ENCODE results near the gene RABEP2. TPM values are rescaled to one million over a fixed set of nuclear protein-coding genes. Genes with fewer than 3 reads are reported as not detected.

The RABEP2 gene, protein sequence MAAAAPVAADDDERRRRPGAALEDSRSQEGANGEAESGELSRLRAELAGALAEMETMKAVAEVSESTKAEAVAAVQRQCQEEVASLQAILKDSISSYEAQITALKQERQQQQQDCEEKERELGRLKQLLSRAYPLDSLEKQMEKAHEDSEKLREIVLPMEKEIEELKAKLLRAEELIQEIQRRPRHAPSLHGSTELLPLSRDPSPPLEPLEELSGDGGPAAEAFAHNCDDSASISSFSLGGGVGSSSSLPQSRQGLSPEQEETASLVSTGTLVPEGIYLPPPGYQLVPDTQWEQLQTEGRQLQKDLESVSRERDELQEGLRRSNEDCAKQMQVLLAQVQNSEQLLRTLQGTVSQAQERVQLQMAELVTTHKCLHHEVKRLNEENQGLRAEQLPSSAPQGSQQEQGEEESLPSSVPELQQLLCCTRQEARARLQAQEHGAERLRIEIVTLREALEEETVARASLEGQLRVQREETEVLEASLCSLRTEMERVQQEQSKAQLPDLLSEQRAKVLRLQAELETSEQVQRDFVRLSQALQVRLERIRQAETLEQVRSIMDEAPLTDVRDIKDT
- 26.9 and 35.2 TPM in 2 replicates for total RNA-seq

DNA sequence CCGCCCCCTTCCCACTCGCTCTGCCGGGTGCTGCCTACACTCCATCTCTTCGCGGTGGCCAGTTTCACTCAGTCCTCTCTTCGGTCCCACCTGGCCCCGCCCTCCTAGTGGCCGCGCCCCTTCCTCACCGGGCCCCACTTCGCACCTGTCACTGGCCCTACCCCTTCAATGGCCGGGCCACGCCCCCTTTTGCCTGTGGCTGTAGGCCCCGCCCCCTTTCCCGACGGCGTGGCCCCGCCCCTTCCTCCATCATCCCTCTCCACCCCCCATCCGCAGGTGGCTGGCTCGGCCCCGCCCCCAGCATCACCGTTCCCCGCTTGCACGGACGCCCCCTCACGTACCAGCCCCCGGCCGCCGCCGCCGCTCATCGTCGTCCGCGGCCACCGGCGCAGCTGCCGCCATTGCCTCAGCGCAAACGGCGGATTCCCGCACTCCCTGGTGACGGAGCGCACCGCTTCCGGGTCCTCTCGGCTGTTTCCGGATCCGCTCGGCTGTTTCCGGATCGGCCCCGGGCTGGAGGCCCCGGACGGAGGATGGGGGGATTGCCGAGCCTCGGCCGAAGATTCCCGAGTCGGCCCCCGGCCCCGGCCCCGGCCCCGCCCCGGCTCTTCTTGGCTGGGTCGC, at the start of gene RABEP2:
RABEP2 (minus strand) TSS at position 477 of the 624 bp plus-strand sequence; CDS start at position 402, 75 bp downstream.

DNA sequence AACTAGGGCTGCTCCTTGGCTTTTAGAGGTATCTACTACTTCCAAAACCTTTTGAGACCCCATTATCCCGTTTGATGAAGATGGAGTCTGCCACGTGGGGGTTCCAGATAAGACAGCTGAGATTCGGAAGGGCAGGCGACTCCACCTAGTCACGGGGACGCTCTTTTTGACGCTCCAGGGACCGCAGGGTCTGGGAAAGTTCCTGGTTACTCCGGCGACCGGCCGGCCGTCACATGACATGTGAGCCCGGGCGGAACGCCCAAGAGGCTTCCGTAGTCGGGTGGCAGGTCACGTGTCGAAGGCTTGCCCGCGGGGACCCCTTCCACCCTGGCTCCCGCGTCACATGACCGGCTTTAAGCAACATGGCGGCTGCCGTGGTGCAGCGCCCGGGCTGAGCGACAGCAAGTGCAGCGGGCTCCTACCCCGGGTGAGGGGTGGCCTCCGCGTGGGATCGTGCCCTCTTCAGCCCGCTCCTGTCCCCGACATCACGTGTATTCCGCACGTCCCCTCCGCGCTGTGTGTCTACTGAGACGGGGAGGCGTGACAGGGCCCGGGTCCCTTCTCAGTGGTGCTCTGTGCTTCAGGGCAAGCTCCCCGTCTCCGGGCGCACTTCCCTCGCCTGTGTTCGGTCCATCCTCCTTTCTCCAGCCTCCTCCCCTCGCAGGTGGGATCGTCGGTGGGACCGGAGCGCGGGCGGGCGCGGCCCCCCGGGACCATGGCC, 49.6 kb upstream of the RABEP2 start, which contains the start of gene SPNS1:
SPNS1 (plus strand) TSS at position 342 of the 721 bp plus-strand sequence; CDS start at position 716, 374 bp downstream.

DNA sequence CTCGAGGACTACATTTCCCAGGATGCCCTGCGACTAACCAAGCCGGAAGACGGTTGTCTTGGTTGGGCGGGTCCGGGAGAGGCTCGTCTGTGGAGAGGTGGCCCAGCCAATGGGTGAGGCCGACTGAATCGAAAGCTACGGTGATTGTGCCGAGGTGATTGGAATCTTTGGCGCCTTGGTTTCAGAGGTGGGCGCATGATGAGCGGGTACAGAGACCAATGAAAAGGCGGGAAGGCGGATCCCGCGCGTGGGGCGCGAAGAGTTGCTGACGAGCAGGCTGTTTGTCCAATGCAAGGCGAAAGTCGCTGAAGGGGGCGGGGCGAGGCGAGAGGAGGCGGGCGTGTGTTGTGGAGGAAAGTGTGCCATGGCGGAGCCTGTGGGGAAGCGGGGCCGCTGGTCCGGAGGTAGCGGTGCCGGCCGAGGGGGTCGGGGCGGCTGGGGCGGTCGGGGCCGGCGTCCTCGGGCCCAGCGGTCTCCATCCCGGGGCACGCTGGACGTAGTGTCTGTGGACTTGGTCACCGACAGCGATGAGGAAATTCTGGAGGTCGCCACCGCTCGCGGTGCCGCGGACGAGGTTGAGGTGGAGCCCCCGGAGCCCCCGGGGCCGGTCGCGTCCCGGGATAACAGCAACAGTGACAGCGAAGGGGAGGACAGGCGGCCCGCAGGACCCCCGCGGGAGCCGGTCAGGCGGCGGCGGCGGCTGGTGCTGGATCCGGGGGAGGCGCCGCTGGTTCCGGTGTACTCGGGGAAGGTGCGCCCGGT, 25.8 kb upstream of the RABEP2 start, which contains the start of gene NFATC2IP:
NFATC2IP (plus strand) TSS at position 290 of the 762 bp plus-strand sequence; CDS start at position 365, 75 bp downstream.

DNA sequence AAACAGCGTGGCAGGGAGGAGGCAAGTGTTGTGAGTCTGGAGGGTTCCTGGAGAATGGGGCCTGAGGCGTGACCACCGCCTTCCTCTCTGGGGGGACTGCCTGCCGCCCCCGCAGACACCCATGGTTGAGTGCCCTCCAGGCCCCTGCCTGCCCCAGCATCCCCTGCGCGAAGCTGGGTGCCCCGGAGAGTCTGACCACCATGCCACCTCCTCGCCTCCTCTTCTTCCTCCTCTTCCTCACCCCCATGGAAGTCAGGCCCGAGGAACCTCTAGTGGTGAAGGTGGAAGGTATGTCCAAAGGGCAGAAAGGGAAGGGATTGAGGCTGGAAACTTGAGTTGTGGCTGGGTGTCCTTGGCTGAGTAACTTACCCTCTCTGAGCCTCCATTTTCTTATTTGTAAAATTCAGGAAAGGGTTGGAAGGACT, 6.8 kb upstream of the RABEP2 start, which contains the start of gene CD19:
CD19 (plus strand) TSS at position 171 of the 425 bp plus-strand sequence; CDS start at position 201, 30 bp downstream.

DNA sequence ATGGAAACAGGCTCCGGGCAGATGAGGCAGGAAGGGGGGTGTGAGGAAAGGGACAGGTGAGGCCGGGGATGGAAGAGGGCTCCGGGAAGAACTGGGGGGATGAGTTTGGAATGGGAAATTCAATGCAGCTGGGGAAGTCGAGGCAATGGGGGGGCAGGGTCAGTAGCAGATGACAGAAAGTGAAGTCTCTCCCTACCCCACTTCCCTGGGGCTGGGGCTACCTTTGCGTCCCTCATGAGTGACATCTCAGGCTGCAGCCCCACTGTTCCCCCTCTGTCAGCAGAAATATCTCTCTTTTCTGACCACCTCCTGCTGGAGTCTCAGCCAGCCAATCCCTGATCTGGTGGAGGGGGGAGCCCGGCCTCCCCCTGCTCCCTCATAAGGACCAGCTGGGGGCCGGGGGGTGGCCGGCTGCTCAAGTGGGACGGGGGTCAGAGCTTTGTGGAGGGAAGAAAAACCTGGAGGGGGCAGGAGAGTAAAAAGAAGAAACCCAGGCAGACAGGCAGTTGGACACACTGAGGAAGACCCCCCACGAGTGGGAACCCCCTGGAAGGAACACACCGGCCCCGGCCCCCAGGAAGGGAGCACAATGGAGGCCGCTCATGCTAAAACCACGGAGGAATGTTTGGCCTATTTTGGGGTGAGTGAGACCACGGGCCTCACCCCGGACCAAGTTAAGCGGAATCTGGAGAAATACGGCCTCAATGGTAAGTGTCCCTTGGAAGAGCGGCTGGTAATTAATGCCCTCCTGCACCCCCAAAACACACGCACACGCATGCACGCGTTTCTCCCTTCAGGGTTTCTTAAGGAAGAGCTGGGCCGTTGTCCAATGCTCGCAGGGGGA, 46.7 kb downstream of the RABEP2 start, which contains the start of gene ATP2A1:
ATP2A1 (plus strand) TSS at position 406 of the 844 bp plus-strand sequence; CDS start at position 590, 184 bp downstream.

Other genes with a start within 250 kb of the RABEP2 start
- gene EIF3C, start 213.8 kb downstream of the RABEP2 start, total RNA-seq = 254 and 358 TPM in 2 replicates
- gene NPIPB9, start 173.5 kb downstream of the RABEP2 start, total RNA-seq = not detected in 2 replicates
- gene ATXN2L, start 102.2 kb downstream of the RABEP2 start, total RNA-seq = 61.0 and 64.8 TPM in 2 replicates
- 198 and 209 TPM in 2 replicates for gene TUFM, start 78.9 kb downstream of the RABEP2 start, total RNA-seq
- 26.4 and 30.8 TPM in 2 replicates for gene SH2B1, start 61.4 kb downstream of the RABEP2 start, total RNA-seq
- gene ATP2A1, start 46.8 kb downstream of the RABEP2 start, total RNA-seq = 0.15 and 0.17 TPM in 2 replicates
- not detected in 2 replicates for gene CD19, start 6.7 kb upstream of the RABEP2 start, total RNA-seq
- gene NFATC2IP, start 25.7 kb upstream of the RABEP2 start, total RNA-seq = 13.4 and 14.0 TPM in 2 replicates
- 36.9 and 37.3 TPM in 2 replicates for gene SPNS1, start 49.5 kb upstream of the RABEP2 start, total RNA-seq
- 1.2 and 1.8 TPM in 2 replicates for gene LAT, start 59.8 kb upstream of the RABEP2 start, total RNA-seq

Data from bronchus fibroblast of lung (primary cell).